GM19043 (cell line): ENCODE results near the gene ARHGEF5.

Source experiments
- ATAC-seq: cut with Tn5 transposase; IDR thresholded peaks from one replicate; pipeline ENCODE4 v1.9.1; 2021; ENCODE audit warnings: low read depth; ENCODE audit not compliant: unreplicated experiment

The ARHGEF5 gene

DNA sequence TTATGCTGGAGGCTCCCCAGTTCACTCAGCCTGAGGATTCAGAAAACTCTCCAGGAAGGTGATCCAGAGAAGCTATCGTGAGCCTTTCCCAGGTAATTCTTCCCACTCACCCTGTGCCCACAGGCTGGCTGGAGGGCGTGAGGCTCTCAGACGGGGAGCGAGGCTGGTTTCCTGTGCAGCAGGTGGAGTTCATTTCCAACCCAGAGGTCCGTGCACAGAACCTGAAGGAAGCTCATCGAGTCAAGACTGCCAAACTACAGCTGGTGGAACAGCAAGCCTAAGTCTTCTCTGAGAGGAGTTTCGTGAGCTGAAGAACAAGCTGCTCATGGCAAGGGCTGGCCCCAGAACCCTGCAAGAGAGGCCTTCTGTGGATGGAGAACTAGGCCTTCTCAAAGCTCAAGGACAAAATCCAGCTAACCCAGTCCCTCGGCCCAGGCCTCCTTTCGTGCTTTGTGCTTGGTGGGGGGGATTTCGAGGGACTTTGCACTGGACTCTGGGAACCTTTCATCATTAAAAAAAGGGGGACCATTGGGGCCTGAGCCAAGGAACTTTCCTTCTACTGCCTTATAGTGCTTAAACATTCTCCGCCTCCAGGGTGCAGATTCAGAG is 24.7 kb downstream of the ARHGEF5 start:
- ATAC-seq, result no peak

- ATAC-seq, result peak; percentile 64
Observed at GRCh38 chr7:144384071-144384470, 28.9 kb downstream of the ARHGEF5 start.

DNA sequence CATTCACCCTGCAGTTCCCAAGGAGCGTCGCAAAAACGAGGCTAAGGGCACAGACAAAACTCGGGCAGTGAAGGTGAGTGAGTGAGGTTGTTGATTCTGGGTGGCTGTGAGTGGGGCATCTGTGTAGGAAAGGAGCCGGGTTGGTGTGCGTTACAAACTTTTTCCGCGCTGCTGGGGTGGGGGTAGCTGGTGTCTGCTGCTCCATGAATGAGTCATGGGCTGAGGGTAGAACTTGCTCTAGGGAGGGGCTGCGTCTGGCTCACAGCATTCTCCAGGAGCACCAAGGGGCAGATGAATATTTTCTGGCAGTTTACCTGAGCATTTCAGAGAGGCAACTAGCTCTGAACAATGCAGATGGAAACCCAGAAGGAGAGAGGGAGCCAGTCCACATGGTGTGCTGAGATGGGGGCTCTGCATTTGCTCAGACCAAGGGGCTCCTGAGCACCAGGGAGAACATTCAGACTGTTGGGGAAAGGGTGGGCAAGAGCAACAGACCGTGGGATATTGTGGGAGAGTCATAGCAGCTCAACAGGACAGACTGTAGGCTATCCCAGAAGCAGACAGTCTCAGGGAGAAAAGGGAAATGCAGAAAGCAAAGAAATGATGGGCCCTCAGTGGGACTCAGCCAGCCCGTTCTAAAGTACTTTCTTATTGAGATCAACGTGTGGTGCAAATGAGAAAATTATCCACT is 29.5 kb downstream of the ARHGEF5 start:
- peak; percentile 13 for ATAC-seq

DNA sequence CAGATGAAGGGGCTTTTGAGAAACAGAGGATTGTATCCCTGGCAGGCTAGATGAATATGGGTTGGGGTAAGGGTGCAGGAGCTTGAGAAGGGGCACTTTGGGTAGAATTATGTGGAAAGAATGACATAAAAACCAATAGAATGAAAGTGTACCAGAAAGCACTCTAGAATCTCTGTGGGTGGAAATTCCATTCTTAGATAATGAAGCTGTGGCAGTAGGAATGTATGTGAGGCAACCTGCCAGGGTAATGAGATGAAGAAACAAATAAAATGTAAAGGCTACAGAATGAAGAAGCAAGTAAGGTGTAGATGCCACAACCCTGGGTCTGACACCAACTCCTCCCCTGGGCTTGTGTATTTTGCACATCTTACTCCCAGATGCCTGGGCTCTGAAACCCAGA is 31.5 kb downstream of the ARHGEF5 start:
- no peak for ATAC-seq

GRCh38 chr7:144388950-144389349 is 33.7 kb downstream of the ARHGEF5 start:
- ATAC-seq, result no peak

DNA sequence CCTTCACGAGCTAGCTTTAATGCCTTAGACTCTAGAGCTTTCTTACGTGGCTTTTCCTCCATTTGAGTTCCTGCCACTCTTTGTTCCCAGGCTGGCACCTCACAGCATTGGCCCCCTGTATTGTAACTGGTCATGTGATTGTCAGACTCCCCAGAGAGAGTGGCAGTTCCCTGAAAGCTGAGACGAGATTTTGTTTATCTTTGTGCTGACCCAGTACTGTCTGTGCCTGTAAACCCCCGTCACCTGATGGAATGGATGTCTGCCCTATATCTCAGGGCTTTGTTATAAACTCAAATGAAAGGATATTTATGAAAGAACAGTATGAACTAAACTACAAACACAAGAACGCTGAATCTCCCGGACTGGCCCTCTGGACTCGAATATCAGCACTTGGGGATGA is 35.3 kb downstream of the ARHGEF5 start:
- ATAC-seq, result no peak

- no peak for ATAC-seq
Observed at GRCh38 chr7:144391014-144391413, 35.8 kb downstream of the ARHGEF5 start.

DNA sequence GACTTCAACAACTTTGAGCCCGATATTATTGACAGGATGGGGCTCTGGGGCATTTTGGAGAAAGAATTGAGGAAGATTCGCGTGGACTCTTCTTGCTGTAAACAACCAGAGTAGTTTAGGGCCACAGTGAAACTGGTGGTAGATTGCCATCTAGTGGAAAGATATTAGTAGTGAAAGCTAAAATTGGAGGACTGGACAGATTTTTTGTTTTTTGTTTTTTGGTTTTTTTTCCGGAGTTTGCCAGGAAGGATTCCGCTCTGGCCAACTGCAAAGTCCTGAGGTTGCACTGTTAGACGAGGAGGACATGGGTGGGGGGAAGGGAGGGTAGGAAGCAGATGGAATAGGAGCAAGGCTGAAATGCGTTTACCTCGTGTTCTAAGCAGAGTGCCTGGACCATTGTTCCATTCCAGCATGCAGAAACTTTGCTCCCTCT is 36.6 kb downstream of the ARHGEF5 start:
- ATAC-seq, result peak; percentile 79

DNA sequence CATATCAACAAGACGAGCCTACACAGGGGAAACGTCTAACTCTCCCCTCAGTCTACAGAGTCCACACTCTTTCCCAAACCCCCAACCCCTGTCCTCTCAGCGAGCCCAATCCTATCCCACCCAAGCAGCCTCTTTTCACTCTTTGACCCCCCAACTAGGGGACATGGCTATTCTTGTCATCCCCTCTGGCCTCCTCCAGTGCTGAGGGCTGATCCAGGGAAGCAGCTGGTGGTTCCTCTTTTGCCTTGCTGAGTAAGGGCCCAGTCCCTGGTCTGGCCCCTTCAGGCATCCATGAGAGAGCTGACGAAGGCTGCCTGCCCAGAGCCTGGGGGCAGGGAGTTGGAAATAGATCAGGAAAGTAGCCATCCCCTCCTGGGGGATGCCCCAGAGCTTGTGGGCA is 41.9 kb downstream of the ARHGEF5 start:
- no peak for ATAC-seq

DNA sequence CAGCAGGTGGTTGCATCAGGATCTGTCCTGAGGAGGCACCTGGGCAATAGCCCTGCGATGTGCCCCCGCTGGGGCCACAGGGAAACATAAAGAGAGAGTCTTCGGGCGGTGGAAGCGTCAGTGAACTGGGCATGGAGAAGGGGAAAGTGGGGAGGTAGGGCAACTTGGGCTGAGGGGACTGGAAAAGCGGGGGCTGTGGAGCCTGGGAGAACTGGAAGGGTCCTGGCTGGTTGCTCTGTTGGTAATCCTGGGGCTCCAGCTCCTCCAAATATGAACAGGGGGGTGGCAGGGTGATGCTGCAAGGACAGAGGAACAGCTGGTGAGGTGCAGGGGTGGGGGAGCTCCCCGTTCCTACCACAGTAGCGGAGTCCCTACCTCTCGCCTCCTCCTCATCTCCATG is 43.1 kb downstream of the ARHGEF5 start:
- ATAC-seq, result no peak

GRCh38 chr7:144398911-144399310 is 43.7 kb downstream of the ARHGEF5 start:
- no peak for ATAC-seq

DNA sequence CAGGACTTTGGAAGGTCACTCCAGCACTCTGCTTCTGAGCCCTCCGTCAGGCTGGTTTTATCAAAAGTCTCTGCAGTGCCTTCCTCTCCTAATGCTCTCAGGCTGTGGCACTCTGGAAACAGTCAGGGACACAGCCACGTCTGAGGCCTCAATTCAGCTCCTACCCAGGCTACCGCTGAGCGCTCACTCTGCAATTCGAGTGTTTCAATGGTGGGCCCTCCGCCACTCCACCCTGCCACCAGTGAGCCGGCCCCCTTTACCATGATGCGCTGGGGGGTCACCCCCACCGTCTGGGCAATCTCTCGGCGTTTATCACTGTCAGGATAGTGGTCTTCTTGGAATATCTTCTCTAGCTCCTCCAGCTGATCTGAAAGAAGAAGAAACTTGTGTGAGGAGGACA is 44.7 kb downstream of the ARHGEF5 start:
- ATAC-seq, result no peak

DNA sequence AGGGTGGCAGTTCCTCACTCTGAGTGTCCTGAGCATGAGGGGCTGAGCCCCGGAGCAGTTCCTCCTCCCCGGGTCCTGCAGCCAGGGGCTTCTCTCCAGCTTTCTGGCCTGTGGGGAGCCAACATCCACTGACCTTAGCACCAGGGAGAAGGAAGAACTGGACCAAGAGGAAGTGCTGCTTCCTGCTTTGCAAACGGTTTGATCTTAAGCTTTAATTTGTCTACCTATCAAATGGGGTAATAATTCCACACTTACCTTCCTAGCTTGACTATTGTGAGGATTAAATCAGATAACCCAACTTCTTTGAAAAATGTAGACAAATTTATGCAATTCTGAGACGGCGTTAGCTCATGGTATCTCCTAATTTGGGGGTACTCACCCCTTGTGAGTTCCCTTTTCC is 46.3 kb downstream of the ARHGEF5 start:
- no peak for ATAC-seq

DNA sequence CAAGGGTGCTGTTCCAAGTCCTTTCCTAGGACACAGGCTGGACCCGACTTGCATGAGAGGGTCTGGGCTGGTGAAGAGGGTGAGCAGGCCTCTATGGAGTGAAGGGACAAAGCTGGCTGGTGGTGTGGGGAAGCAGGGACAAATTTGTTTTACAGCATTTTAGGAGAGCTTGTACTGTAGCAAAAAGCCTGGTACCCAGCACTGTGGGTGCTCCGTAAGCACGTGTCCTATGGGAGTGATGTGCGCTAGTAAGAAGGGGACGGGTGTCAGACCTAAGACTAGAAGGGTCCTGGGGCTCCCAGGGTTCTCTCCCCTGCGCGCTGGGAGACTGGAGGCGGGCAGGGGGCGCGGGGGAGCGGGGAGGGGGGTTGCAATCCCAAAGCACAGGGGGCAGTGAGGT is 47.9 kb downstream of the ARHGEF5 start:
- ATAC-seq, result no peak

GRCh38 chr7:144403649-144404061 is 48.5 kb downstream of the ARHGEF5 start, which contains the start of gene NOBOX:
Gene NOBOX, minus strand, starts transcription at chr7:144403693.
- ATAC-seq, result no peak

- no peak for ATAC-seq
Observed at GRCh38 chr7:144404946-144405345, 49.7 kb downstream of the ARHGEF5 start.

DNA sequence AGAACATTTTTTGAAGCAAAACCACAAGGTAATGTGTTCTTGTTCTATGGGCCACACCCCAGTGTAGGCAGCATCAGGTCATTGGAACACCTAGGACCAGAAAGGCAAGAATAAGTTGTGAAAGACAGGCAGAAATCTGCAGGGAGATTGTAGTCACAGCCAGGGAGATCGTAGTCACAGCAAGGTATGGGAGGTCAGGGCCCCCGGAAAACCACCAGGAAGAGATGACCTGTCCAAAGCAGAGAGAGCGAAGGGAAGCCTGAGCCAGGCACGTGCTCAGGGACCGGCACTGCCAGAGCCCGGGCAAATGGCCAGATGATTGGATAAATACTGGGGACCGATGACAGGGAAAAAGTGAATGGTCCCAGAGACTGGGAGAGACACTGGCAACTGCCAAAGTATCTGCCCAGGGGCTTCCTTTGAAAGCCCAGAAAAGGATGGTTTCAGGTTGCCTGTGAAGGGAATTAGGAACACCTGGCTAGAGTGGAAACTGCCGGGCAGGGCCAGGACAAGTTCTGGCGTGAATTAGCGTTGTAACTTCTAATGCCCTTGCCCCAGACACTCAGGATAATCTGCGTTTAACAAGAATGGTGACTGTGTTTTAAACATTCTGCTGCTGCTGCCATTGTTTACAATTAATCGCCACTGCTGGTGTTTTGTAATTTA is 52.2 kb downstream of the ARHGEF5 start:
- ATAC-seq, result no peak

DNA sequence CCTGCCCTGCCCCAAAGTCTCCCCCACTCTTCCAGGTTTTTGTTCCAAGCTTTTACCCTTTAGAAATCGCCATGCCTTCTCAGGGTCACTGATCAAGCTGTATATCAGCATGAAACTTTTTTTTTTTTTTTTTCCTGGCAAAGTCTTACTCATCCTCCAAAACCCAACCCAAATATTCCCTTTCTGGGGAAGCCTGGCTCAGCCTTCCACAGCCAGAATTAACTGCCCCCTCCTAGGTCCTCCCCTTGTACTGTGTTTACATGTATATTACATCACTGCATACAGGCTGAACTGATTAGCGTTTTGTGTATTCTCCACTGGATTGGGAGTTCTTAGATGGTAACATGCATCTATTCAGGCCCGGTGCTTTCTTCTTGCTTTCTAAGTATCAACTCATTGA is 52.9 kb downstream of the ARHGEF5 start:
- no peak for ATAC-seq

GRCh38 chr7:144410441-144410840 is 55.2 kb downstream of the ARHGEF5 start:
- ATAC-seq, result no peak

GRCh38 chr7:144414815-144415214 is 59.6 kb downstream of the ARHGEF5 start:
- ATAC-seq, result no peak

DNA sequence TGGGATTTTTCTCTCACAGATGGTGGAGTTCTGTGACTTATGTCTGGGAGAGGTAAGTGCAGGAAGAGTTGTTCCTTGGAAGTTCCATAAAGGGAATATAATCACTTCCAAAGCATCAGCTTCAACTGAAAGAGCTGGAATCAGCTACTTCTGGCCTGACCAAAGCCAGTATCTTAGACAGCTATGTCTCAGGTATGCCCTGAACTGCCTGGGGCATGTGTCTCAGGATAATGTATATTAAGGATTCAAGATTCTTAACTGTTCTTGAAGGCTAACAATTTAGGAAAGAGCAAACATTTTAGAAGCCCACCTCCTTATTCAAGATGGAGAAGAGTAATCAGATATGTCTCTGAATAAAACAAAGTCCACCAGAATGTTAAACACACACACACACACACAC is 60.7 kb downstream of the ARHGEF5 start:
- ATAC-seq, result no peak

GRCh38 chr7:144416341-144416740 is 61.1 kb downstream of the ARHGEF5 start:
- ATAC-seq, result no peak
